ENCODE results near the gene C1GALT1C1. TPM values are rescaled to one million over a fixed set of nuclear protein-coding genes. Genes with fewer than 3 reads are reported as not detected.

The C1GALT1C1 gene
- total and polyA plus RNA-seq, 9 donors = 11.4 to 31.6 (median 15.5) TPM

GRCh38 chrX:120642871-120643270 is 13.0 kb upstream of the C1GALT1C1 start:
- intact Hi-C loops (cut with DNase I) = no loop called here
- Histone ChIP-seq H3K27me3 (no peaks in the 10 kb centered on the region), H3K9me3 (no peaks in the 10 kb centered on the region), H3K4me3 (no peak overlapping the region), H3K4me1 (ENCODE audit: insufficient read depth) (no peaks in the 10 kb centered on the region), H3K27ac (no peak overlapping the region), H3K36me3 (no peaks in the 10 kb centered on the region)
- TF ChIP-seq EP300 (IDR thresholded peaks at IDR 0.05) = no peak
- TF ChIP-seq CTCF (IDR thresholded peaks at IDR 0.05) = no peak
- TF ChIP-seq POLR2A (IDR thresholded peaks at IDR 0.05) = no peak
- 42 to 53% (median 48%) methylated on average over 2 of the region's 2 CpGs for WGBS, 3 donors
- DNase-seq = no peak

- no peaks in the 10 kb centered on the region for H3K27me3 ChIP-seq
- intact Hi-C loops (cut with DNase I) = no loop called here
- TF ChIP-seq CTCF (IDR thresholded peaks at IDR 0.05) (no peak), EP300 (IDR thresholded peaks at IDR 0.05) (no peak), POLR2A (IDR thresholded peaks at IDR 0.05) (no peak)
- H3K4me3 ChIP-seq = no peak overlapping the region
- no peaks in the 10 kb centered on the region for H3K4me1 ChIP-seq (ENCODE audit: insufficient read depth)
- no peak overlapping the region for H3K27ac ChIP-seq
- H3K9me3 ChIP-seq = no peaks in the 10 kb centered on the region
- no peak for DNase-seq
- WGBS, 3 donors = 67 to 81% (median 72%) methylated on average over 4 of the region's 4 CpGs
- no peaks in the 10 kb centered on the region for H3K36me3 ChIP-seq
Measured at GRCh38 chrX:120638619-120639018, 8.8 kb upstream of the C1GALT1C1 start.

- H3K9me3 ChIP-seq = no peaks in the 10 kb centered on the region
- no peaks in the 10 kb centered on the region for H3K27me3 ChIP-seq
- TF ChIP-seq EP300 (IDR thresholded peaks at IDR 0.05) = no peak
- TF ChIP-seq POLR2A (IDR thresholded peaks at IDR 0.05) = no peak
- TF ChIP-seq CTCF (IDR thresholded peaks at IDR 0.05) = no peak
- intact Hi-C loops (cut with DNase I) = no loop called here
- no peak overlapping the region for H3K27ac ChIP-seq
- no peak for DNase-seq
- H3K4me1 ChIP-seq (ENCODE audit: insufficient read depth) = no peaks in the 10 kb centered on the region
- H3K4me3 ChIP-seq = no peak overlapping the region
- H3K36me3 ChIP-seq = no peaks in the 10 kb centered on the region
- 52 to 61% (median 55%) methylated on average over 2 of the region's 2 CpGs for WGBS, 3 donors
Measured at GRCh38 chrX:120625371-120625770, 4.5 kb downstream of the C1GALT1C1 start.

- no peaks in the 10 kb centered on the region for H3K27me3 ChIP-seq
- no peaks in the 10 kb centered on the region for H3K36me3 ChIP-seq
- H3K4me3 ChIP-seq = no peak overlapping the region
- TF ChIP-seq CTCF (IDR thresholded peaks at IDR 0.05) = no peak
- no peak for TF ChIP-seq POLR2A (IDR thresholded peaks at IDR 0.05)
- no peak for TF ChIP-seq EP300 (IDR thresholded peaks at IDR 0.05)
- H3K27ac ChIP-seq = no peak overlapping the region
- DNase-seq = no peak
- no peaks in the 10 kb centered on the region for H3K9me3 ChIP-seq
- intact Hi-C loops (cut with DNase I) = no loop called here
- WGBS, 3 donors = 69 to 76% (median 75%) methylated on average over 5 of the region's 5 CpGs
- no peaks in the 10 kb centered on the region for H3K4me1 ChIP-seq (ENCODE audit: insufficient read depth)
Measured at GRCh38 chrX:120617996-120618630, 11.7 kb downstream of the C1GALT1C1 start.
